Measurements from ENCODE around the gene LEKR1. TPM values are rescaled to one million over a fixed set of nuclear protein-coding genes. Genes with fewer than 3 reads are reported as not detected.

The LEKR1 gene
- total RNA-seq, 1 donor from 2014 or later, result 5.8 TPM

- Histone ChIP-seq H3K27me3 (ENCODE audit: low read depth) (no peaks in the 10 kb centered on the region), H3K9me3 (no peaks in the 10 kb centered on the region), H3K4me3 (no peak overlapping the region), H3K36me3 (no peaks in the 10 kb centered on the region), H3K27ac (no peak overlapping the region), H3K4me1 (no peaks in the 10 kb centered on the region)
- no peak for TF ChIP-seq CTCF (IDR thresholded peaks at IDR 0.05)
- ATAC-seq, result no peak
- DNase-seq, result no peak
- intact Hi-C loops (cut with DNase I), result no loop called here
Observed at GRCh38 chr3:156976933-156977332, 150.8 kb downstream of the LEKR1 start.

- ATAC-seq (peak in 1 of 2 donors; percentile 41), DNase-seq (no peak)
- Histone ChIP-seq H3K9me3 (no peaks in the 10 kb centered on the region), H3K27me3 (ENCODE audit: low read depth) (no peaks in the 10 kb centered on the region), H3K4me3 (no peak overlapping the region), H3K27ac (no peak overlapping the region), H3K36me3 (no peaks in the 10 kb centered on the region), H3K4me1 (no peaks in the 10 kb centered on the region)
- no peak for TF ChIP-seq CTCF (IDR thresholded peaks at IDR 0.05)
- intact Hi-C loops (cut with DNase I), result no loop called here
Observed at GRCh38 chr3:156978481-156978961, 152.4 kb downstream of the LEKR1 start.

- TF ChIP-seq CTCF (IDR thresholded peaks at IDR 0.05), result no peak
- intact Hi-C loops (cut with DNase I), result no loop called here
Observed at GRCh38 chr3:156981005-156981404, 154.9 kb downstream of the LEKR1 start.

GRCh38 chr3:156983559-156983958 lies 157.4 kb downstream of the LEKR1 start:
- H3K4me3 ChIP-seq, result no peak overlapping the region
- no peaks in the 10 kb centered on the region for H3K36me3 ChIP-seq
- H3K9me3 ChIP-seq, result no peaks in the 10 kb centered on the region
- intact Hi-C loops (cut with DNase I), result no loop called here
- no peaks in the 10 kb centered on the region for H3K27me3 ChIP-seq (ENCODE audit: low read depth)
- no peak overlapping the region for H3K27ac ChIP-seq
- DNase-seq, result no peak
- H3K4me1 ChIP-seq, result no peaks in the 10 kb centered on the region
- no peak for ATAC-seq
- TF ChIP-seq CTCF (IDR thresholded peaks at IDR 0.05), result no peak

More at GRCh38 chr3:156981005-156981404, 154.9 kb downstream of the LEKR1 start:
- Histone ChIP-seq H3K4me3 (no peak overlapping the region), H3K27me3 (ENCODE audit: low read depth) (no peaks in the 10 kb centered on the region), H3K9me3 (no peaks in the 10 kb centered on the region), H3K27ac (no peak overlapping the region), H3K36me3 (no peaks in the 10 kb centered on the region), H3K4me1 (no peaks in the 10 kb centered on the region)
- ATAC-seq (no peak), DNase-seq (no peak)

- intact Hi-C loops (cut with DNase I), result no loop called here
- no peak overlapping the region for H3K27ac ChIP-seq
- TF ChIP-seq CTCF (IDR thresholded peaks at IDR 0.05), result no peak
- ATAC-seq (peak; percentile 23 to 64), DNase-seq (no peak)
- H3K4me1 ChIP-seq, result no peaks in the 10 kb centered on the region
- no peak overlapping the region for H3K4me3 ChIP-seq
- no peaks in the 10 kb centered on the region for H3K9me3 ChIP-seq
- no peaks in the 10 kb centered on the region for H3K27me3 ChIP-seq (ENCODE audit: low read depth)
- no peaks in the 10 kb centered on the region for H3K36me3 ChIP-seq
Observed at GRCh38 chr3:156985711-156986110, 159.6 kb downstream of the LEKR1 start.

- intact Hi-C loops (cut with DNase I), result no loop called here
- ATAC-seq, result no peak
- Histone ChIP-seq H3K9me3 (no peaks in the 10 kb centered on the region), H3K4me3 (no peak overlapping the region), H3K36me3 (no peaks in the 10 kb centered on the region), H3K4me1 (no peaks in the 10 kb centered on the region), H3K27me3 (ENCODE audit: low read depth) (no peaks in the 10 kb centered on the region), H3K27ac (no peak overlapping the region)
- TF ChIP-seq CTCF (IDR thresholded peaks at IDR 0.05), result no peak
- DNase-seq, result no peak
Observed at GRCh38 chr3:156987946-156988345, 161.8 kb downstream of the LEKR1 start.

Data from lower lobe of right lung (tissue), 2 donors.